T-helper 2 cell treated with Interferon-gamma antibody and Interleukin-4, amounts not matched to agents 100 ng/mL and 5 ng/mL, for 36 hours (primary cell): Measurements from ENCODE around the gene UBE2D2. TPM values are rescaled to one million over a fixed set of nuclear protein-coding genes. Genes with fewer than 3 reads are reported as not detected.
"Not testable (repeated sequence)": the region's sequence is repeated elsewhere in the genome, so short reads cannot be mapped to it uniquely, and the experiment has no call there.

ENCODE experiments used
- intact Hi-C: fragments of 100-400 bp; cut with micrococcal nuclease; formaldehyde crosslinking; loops from one replicate; pipeline ENCODE4 v1.15.1; 2023
- total RNA-seq: library from RNA; stranded (reverse); gene quantifications from 2 replicates; pipeline ENCODE4 v1.2.3, GENCODE V29; 2022

UBE2D2 gene
- 228 and 245 TPM in 2 replicates for total RNA-seq

- intact Hi-C loops, result loop anchor here (1.0 to 10.0 kb wide), 14 partner anchors 43 to 1226 kb away; partner anchors contain the start of genes CDC25C, DNAJC18, EGR1 and ETF1
These were observed at the start of gene UBE2D2 for GRCh38 chr5:139560752-139561654. TSS of gene UBE2D2 (plus strand) at chr5:139561339. CDS start at chr5:139561792, 453 bp downstream.

- intact Hi-C loops, result loop anchor here (1.0 to 10.0 kb wide), 4 partner anchors 31 to 122 kb away; partner anchors contain the start of genes DNAJC18 and STING1
These were observed 48.3 kb upstream of the UBE2D2 start for GRCh38 chr5:139512786-139513390.

GRCh38 chr5:139513434-139513833, 47.7 kb upstream of the UBE2D2 start:
- intact Hi-C loops, result loop anchor here (1.0 to 10.0 kb wide), 4 partner anchors 31 to 121 kb away; partner anchors contain the start of genes DNAJC18 and STING1

GRCh38 chr5:139513852-139514485, 47.2 kb upstream of the UBE2D2 start:
- intact Hi-C loops, result loop anchor here (1.0 to 10.0 kb wide), 4 partner anchors 32 to 121 kb away; partner anchors contain the start of genes DNAJC18 and STING1

- intact Hi-C loops, result loop anchor here (10.0 kb wide), 1 partner anchor 120 kb away; no protein-coding TSS in a partner anchor
These were observed 46.7 kb upstream of the UBE2D2 start for GRCh38 chr5:139514486-139514856.

GRCh38 chr5:139517683-139518564, 43.2 kb upstream of the UBE2D2 start:
- intact Hi-C loops, result loop anchor here (1.0 to 10.0 kb wide), 5 partner anchors 43 to 173 kb away; partner anchors contain the start of gene UBE2D2

- intact Hi-C loops, result no loop called here
These were observed 37.3 kb upstream of the UBE2D2 start for GRCh38 chr5:139523635-139524445.

GRCh38 chr5:139524446-139524845, 36.7 kb upstream of the UBE2D2 start:
- intact Hi-C loops, result no loop called here

- intact Hi-C loops, result no loop called here
These were observed 36.1 kb upstream of the UBE2D2 start for GRCh38 chr5:139524940-139525585.

- intact Hi-C loops, result not testable (repeated sequence)
These were observed 35.4 kb upstream of the UBE2D2 start for GRCh38 chr5:139525586-139526308.

GRCh38 chr5:139526309-139527089, 34.6 kb upstream of the UBE2D2 start:
- intact Hi-C loops, result not testable (repeated sequence)

GRCh38 chr5:139527090-139527470, 34.1 kb upstream of the UBE2D2 start:
- intact Hi-C loops, result not testable (repeated sequence)

- intact Hi-C loops, result not testable (repeated sequence)
These were observed 33.2 kb upstream of the UBE2D2 start for GRCh38 chr5:139527896-139528467.

GRCh38 chr5:139528695-139529094, 32.4 kb upstream of the UBE2D2 start:
- intact Hi-C loops, result not testable (repeated sequence)

- intact Hi-C loops, result not testable (repeated sequence)
These were observed 31.1 kb upstream of the UBE2D2 start for GRCh38 chr5:139530079-139530478.

GRCh38 chr5:139531772-139532169, 29.4 kb upstream of the UBE2D2 start:
- intact Hi-C loops, result no loop called here

GRCh38 chr5:139543423-139543991, 17.6 kb upstream of the UBE2D2 start:
- intact Hi-C loops, result no loop called here
